B cell (primary cell): ENCODE data around the gene TGFBR2. TPM values are rescaled to one million over a fixed set of nuclear protein-coding genes. Genes with fewer than 3 reads are reported as not detected.

Source experiments
- ATAC-seq: fragments of 200-7000 bp; cut with Tn5 transposase; one replicate; pipeline ENCODE4 v1.10.0; 2021; ENCODE audit warnings: low read depth, mild to moderate bottlenecking, moderate number of reproducible peaks, moderate library complexity
- CTCF ChIA-PET: fragments of 350-600 bp; sonication (Branson Sonifier 250); formaldehyde crosslinking; loops from one replicate; lab custom pipeline; 2021; ENCODE audit warnings: antibody characterized with exemption, inconsistent platforms; lab: Charles Lee
- POLR2A ChIA-PET: fragments of 350-600 bp; sonication (Branson Sonifier 250); formaldehyde crosslinking; loops from one replicate; lab custom pipeline; 2021; ENCODE audit warnings: antibody characterized with exemption; lab: Charles Lee
- DNase-seq: peaks from one replicate; pipeline ENCODE4 v3.0.0; 2013
- H2AFZ ChIP-seq: 2 replicates; pipeline ENCODE4 v1.6.1; 2012; ENCODE audit warnings: mild to moderate bottlenecking, low read depth, low read length; ENCODE audit not compliant: insufficient read depth, poor library complexity, severe bottlenecking
- H3K27ac ChIP-seq, 2 donors: 1 replicate in 1 of 2; 2 replicates in 1 of 2; pipeline ENCODE4 v1.5.1; 2012 to 2013; ENCODE audit warnings: low read length in 2 of 2, mild to moderate bottlenecking in 2 of 2, moderate library complexity in 1 of 2
- H3K27me3 ChIP-seq, 4 experiments: fragments of 200-600 bp in 1 of 4; sonication (generic) in 1 of 4; replicated peaks in 1 of 4; 1 replicate in 2 of 4; 2 replicates in 2 of 4; pipeline versions ENCODE4 v1.6.1 to v1.7.0; 2013 to 2016; ENCODE audit warnings: low read length in 3 of 4, mild to moderate bottlenecking in 2 of 4, mixed read lengths in 1 of 4, moderate library complexity in 1 of 4; ENCODE audit not compliant: insufficient read depth in 4 of 4, control insufficient read depth in 3 of 4; ENCODE audit errors: control extremely low read depth in 1 of 4
- H3K36me3 ChIP-seq, 2 experiments: replicated peaks in 1 of 2; 1 replicate in 1 of 2; 2 replicates in 1 of 2; pipeline versions ENCODE4 v1.6.1 to v1.7.1; 2013; ENCODE audit warnings: low read length in 1 of 2; ENCODE audit not compliant: insufficient read depth in 2 of 2, control insufficient read depth in 1 of 2; ENCODE audit errors: control extremely low read depth in 1 of 2, extremely low read depth in 1 of 2
- H3K4me1 ChIP-seq, 2 donors: fragments of 200-600 bp in 1 of 2; sonication (generic) in 1 of 2; 1 replicate in 1 of 2; 2 replicates in 1 of 2; pipeline versions ENCODE4 v1.5.1 to v1.6.1; 2013 to 2017; ENCODE audit warnings: low read length in 2 of 2; ENCODE audit not compliant: control insufficient read depth in 2 of 2, insufficient read depth in 2 of 2
- H3K4me2 ChIP-seq: replicated peaks from 2 replicates; pipeline ENCODE3; 2012; ENCODE audit warnings: mild to moderate bottlenecking, low read depth, low read length; ENCODE audit not compliant: poor library complexity, severe bottlenecking
- H3K4me3 ChIP-seq, 5 experiments: fragments of 200-600 bp in 1 of 5; sonication (generic) in 1 of 5; 1 replicate in 3 of 5; 2 replicates in 2 of 5; pipeline versions ENCODE4 v1.5.1 to v1.7.0; 2011 to 2016; ENCODE audit warnings: low read length in 4 of 5, mild to moderate bottlenecking in 4 of 5, low read depth in 2 of 5, control low read depth in 1 of 5, moderate library complexity in 1 of 5; ENCODE audit not compliant: insufficient read depth in 1 of 5; ENCODE audit errors: control extremely low read depth in 1 of 5, extremely low read depth in 1 of 5
- H3K79me2 ChIP-seq: fragments of 200-600 bp; sonication (generic); one replicate; pipeline ENCODE4 v1.6.0; 2016; ENCODE audit warnings: low read length; ENCODE audit not compliant: control insufficient read depth, insufficient read depth
- H3K9ac ChIP-seq: fragments of 200-600 bp; sonication (generic); 2 replicates; pipeline ENCODE4 v1.6.1; 2017; ENCODE audit warnings: mild to moderate bottlenecking, low read length, moderate library complexity
- H3K9me3 ChIP-seq, 3 donors: one replicate each; pipeline versions ENCODE4 v1.6.1 to v1.7.1; 2013; ENCODE audit warnings: low read length in 2 of 3; ENCODE audit not compliant: control insufficient read depth in 2 of 3, insufficient read depth in 1 of 3; ENCODE audit errors: control extremely low read depth in 1 of 3
- H4K20me1 ChIP-seq: 2 replicates; pipeline ENCODE4 v1.6.0; 2012; ENCODE audit warnings: mild to moderate bottlenecking, low read length; ENCODE audit not compliant: insufficient read depth, control insufficient read depth, poor library complexity, severe bottlenecking
- H3K27ac Mint-ChIP-seq: one replicate; pipeline ENCODE4 v1.8.0; 2021; ENCODE audit warnings: mixed read lengths
- H3K27me3 Mint-ChIP-seq: one replicate; pipeline ENCODE4 v1.8.0; 2021; ENCODE audit warnings: mixed read lengths
- H3K4me1 Mint-ChIP-seq: one replicate; pipeline ENCODE4 v1.8.0; 2021; ENCODE audit warnings: mixed read lengths
- H3K4me3 Mint-ChIP-seq: one replicate; pipeline ENCODE4 v1.8.0; 2021; ENCODE audit warnings: mixed read lengths
- H3K9me3 Mint-ChIP-seq: one replicate; pipeline ENCODE4 v1.8.0; 2022; ENCODE audit warnings: mixed read lengths; ENCODE audit not compliant: insufficient read depth
- EZH2 ChIP-seq: IDR thresholded peaks from 2 replicates; pipeline ENCODE4 v1.6.1; 2012; ENCODE audit warnings: borderline replicate concordance, low read depth, mild to moderate bottlenecking, moderate library complexity, low read length; ENCODE audit not compliant: insufficient read depth, poor library complexity, severe bottlenecking
- WGBS: methylation state at CpG from one replicate; pipeline ENCODE4 v1.1.5; 2013; ENCODE audit warnings: missing lambda C conversion rate; ENCODE audit not compliant: insufficient coverage; 5-methylcytosine and 5-hydroxymethylcytosine counted together
- intact Hi-C: fragments of 100-400 bp; cut with micrococcal nuclease; formaldehyde crosslinking; loops from one replicate; pipeline ENCODE4 v1.10.0; 2022
- polyA plus RNA-seq: library from polyadenylated mRNA; depleted of rRNA; stranded (reverse); fragments of >200 nt; gene quantifications from 2 replicates; pipeline ENCODE4 v1.2.3, GENCODE V29; 2012
- total RNA-seq, 2 donors: library from RNA; stranded (reverse); fragments of 120-200 nt in 1 of 2; gene quantifications; 1 replicate in 1 of 2; 2 replicates in 1 of 2; pipeline versions ENCODE4 v1.2.3 to v1.2.4, GENCODE V29; 2013 to 2022
- TF ChIP-seq, protein P1 (sequence below): fragments of 200-600 bp; IDR thresholded peaks from one replicate; pipeline ENCODE4 v1.8.0; 2022; ENCODE audit warnings: antibody characterized with exemption, mild to moderate bottlenecking

Gene TGFBR2
- total and polyA plus RNA-seq, 2 donors (not counting 1 experiment from before 2014, with no cell fraction given): 68.7 to 189 TPM

GRCh38 chr3:30620402-30621360 lies 14.3 kb downstream of the TGFBR2 start:
- H3K9me3 Mint-ChIP-seq: no peaks in the 10 kb centered on the region
- TF ChIP-seq, protein P1, sequence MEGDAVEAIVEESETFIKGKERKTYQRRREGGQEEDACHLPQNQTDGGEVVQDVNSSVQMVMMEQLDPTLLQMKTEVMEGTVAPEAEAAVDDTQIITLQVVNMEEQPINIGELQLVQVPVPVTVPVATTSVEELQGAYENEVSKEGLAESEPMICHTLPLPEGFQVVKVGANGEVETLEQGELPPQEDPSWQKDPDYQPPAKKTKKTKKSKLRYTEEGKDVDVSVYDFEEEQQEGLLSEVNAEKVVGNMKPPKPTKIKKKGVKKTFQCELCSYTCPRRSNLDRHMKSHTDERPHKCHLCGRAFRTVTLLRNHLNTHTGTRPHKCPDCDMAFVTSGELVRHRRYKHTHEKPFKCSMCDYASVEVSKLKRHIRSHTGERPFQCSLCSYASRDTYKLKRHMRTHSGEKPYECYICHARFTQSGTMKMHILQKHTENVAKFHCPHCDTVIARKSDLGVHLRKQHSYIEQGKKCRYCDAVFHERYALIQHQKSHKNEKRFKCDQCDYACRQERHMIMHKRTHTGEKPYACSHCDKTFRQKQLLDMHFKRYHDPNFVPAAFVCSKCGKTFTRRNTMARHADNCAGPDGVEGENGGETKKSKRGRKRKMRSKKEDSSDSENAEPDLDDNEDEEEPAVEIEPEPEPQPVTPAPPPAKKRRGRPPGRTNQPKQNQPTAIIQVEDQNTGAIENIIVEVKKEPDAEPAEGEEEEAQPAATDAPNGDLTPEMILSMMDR: no peak
- TF ChIP-seq EZH2: no peak
- H3K27me3 Mint-ChIP-seq: no peaks in the 10 kb centered on the region
- DNase-seq: no peak
- 80% methylated on average over 1 of the region's 4 CpGs for WGBS
- no peak overlapping the region for H2AFZ ChIP-seq
- H3K4me3 Mint-ChIP-seq: peak overlapping the region; percentile 69
- peaks cover 3 to 35% of the 10 kb centered on the region in 2 experiments for H3K36me3 ChIP-seq
- CTCF ChIA-PET: interaction anchor here (1.2 to 2.9 kb wide), 4 partner anchors 9 to 426 kb away, joined by 3 to 14 read pairs (median 4); no protein-coding TSS in a partner anchor
- H4K20me1 ChIP-seq: peaks cover 23% of the 10 kb centered on the region
- H3K4me3 ChIP-seq: peak overlapping the region in 1 of 5 experiments; percentile 4
- POLR2A ChIA-PET: interaction anchor here (0.6 to 1.1 kb wide), 2 partner anchors 13 to 29 kb away, joined by 3 to 4 read pairs; no protein-coding TSS in a partner anchor
- ATAC-seq: no peak
- H3K4me2 ChIP-seq: peak overlapping the region; percentile 48
- H3K79me2 ChIP-seq: peaks cover 100% of the 10 kb centered on the region
- H3K27me3 ChIP-seq: no peaks in the 10 kb centered on the region
- H3K9ac ChIP-seq: no peak overlapping the region
- H3K4me1 ChIP-seq: peaks cover 92 to 100% of the 10 kb centered on the region in 2 donors
- peaks cover 91% of the 10 kb centered on the region for H3K4me1 Mint-ChIP-seq
- intact Hi-C loops: loop anchor here (1.0 to 5.0 kb wide), 2 partner anchors 7 to 37 kb away; no protein-coding TSS in a partner anchor
- H3K27ac ChIP-seq: peak overlapping the region; percentile 46 to 89
- H3K9me3 ChIP-seq: no peaks in the 10 kb centered on the region
- H3K27ac Mint-ChIP-seq: peak overlapping the region; percentile 85
